Mesothelial cell of epicardium (in vitro differentiated cells): ENCODE measurements around the gene CLSTN2. TPM values are rescaled to one million over a fixed set of nuclear protein-coding genes. Genes with fewer than 3 reads are reported as not detected.

ENCODE experiments used
- DNase-seq, 2 experiments: peaks; one replicate each; pipeline ENCODE4 v3.0.0; 2021; ENCODE audit warnings: low spot score in 2 of 2; ENCODE audit not compliant: unreplicated experiment in 2 of 2
- H3K27ac Mint-ChIP-seq: 2 replicates; pipeline ENCODE4 v1.8.0; 2021; ENCODE audit warnings: mixed read lengths
- H3K27me3 Mint-ChIP-seq: 2 replicates; pipeline ENCODE4 v1.8.0; 2021; ENCODE audit warnings: low read depth, mixed read lengths
- H3K36me3 Mint-ChIP-seq: 2 replicates; pipeline ENCODE4 v1.8.0; 2021; ENCODE audit warnings: mixed read lengths
- H3K4me1 Mint-ChIP-seq: 2 replicates; pipeline ENCODE4 v1.8.0; 2021; ENCODE audit warnings: mixed read lengths
- H3K4me3 Mint-ChIP-seq: 2 replicates; pipeline ENCODE4 v1.8.0; 2021; ENCODE audit warnings: mild to moderate bottlenecking, moderate library complexity, mixed read lengths
- H3K9me3 Mint-ChIP-seq: 2 replicates; pipeline ENCODE4 v1.8.0; 2021; ENCODE audit warnings: mixed read lengths
- total RNA-seq: library from RNA; stranded (reverse); gene quantifications from 3 replicates; pipeline ENCODE4 v1.2.1, GENCODE V29; 2021
- TF ChIP-seq, protein P1 (sequence below): fragments of 200-600 bp; sonication (generic); IDR thresholded peaks from one replicate; pipeline ENCODE4 v1.5.0; 2021; ENCODE audit warnings: antibody characterized with exemption; ENCODE audit not compliant: unreplicated experiment

Gene CLSTN2
- total RNA-seq, 1 donor from 2014 or later: 18.2 TPM

DNA sequence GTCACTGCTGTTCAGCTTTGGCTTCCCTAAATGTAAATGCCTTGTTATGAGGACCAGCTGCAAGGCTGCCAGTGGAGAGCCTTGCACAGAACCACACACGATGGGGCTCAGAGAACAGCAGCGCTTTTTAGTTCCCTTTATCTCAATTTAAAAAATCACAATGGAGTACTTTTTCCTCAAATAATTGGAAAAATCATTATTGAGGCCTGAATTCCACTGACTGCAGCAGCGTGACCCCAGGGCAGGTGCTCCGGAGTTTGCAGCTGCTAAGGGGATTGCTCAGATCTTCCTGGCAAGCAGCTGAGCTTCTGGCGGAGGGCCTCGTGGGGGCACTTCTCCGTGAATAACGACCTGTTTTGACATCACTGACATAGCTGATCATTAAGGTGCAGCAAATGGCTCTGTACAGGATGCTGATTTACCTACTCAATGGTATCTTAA lies 497.3 kb downstream of the CLSTN2 start:
- no peaks in the 10 kb centered on the region for H3K9me3 Mint-ChIP-seq
- H3K27ac Mint-ChIP-seq: no peak overlapping the region
- DNase-seq: peak in 1 of 2 experiments; percentile 38
- no peak overlapping the region for H3K4me3 Mint-ChIP-seq
- TF ChIP-seq, protein P1, sequence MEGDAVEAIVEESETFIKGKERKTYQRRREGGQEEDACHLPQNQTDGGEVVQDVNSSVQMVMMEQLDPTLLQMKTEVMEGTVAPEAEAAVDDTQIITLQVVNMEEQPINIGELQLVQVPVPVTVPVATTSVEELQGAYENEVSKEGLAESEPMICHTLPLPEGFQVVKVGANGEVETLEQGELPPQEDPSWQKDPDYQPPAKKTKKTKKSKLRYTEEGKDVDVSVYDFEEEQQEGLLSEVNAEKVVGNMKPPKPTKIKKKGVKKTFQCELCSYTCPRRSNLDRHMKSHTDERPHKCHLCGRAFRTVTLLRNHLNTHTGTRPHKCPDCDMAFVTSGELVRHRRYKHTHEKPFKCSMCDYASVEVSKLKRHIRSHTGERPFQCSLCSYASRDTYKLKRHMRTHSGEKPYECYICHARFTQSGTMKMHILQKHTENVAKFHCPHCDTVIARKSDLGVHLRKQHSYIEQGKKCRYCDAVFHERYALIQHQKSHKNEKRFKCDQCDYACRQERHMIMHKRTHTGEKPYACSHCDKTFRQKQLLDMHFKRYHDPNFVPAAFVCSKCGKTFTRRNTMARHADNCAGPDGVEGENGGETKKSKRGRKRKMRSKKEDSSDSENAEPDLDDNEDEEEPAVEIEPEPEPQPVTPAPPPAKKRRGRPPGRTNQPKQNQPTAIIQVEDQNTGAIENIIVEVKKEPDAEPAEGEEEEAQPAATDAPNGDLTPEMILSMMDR: no peak
- H3K27me3 Mint-ChIP-seq: no peaks in the 10 kb centered on the region
- peaks cover 12% of the 10 kb centered on the region for H3K4me1 Mint-ChIP-seq
- H3K36me3 Mint-ChIP-seq: no peaks in the 10 kb centered on the region

DNA sequence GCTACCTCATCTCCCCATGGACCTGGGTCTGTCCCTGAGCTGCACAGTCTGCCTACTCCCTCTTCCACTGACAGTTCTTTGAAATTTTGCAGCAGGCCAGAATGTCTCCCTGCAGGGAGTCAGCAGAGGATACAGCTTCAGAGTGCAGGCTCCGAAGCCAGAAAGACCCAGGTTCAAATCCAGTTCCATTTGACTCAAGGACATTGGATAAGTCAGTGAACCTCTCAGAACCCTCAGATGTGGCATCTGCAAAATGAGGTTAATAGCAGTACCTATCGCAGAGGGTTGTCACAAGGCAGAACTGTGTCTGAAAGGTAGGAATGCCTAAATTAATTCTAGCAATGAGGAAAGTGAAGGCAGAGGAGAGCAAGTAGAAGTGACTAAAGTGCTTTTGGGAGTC lies 498.4 kb downstream of the CLSTN2 start:
- TF ChIP-seq, protein P1: no peak
- Mint-ChIP-seq H3K27me3 (no peaks in the 10 kb centered on the region), H3K4me3 (no peak overlapping the region), H3K9me3 (no peaks in the 10 kb centered on the region), H3K4me1 (peaks cover 12% of the 10 kb centered on the region), H3K27ac (no peak overlapping the region), H3K36me3 (no peaks in the 10 kb centered on the region)
- DNase-seq: no peak

DNA sequence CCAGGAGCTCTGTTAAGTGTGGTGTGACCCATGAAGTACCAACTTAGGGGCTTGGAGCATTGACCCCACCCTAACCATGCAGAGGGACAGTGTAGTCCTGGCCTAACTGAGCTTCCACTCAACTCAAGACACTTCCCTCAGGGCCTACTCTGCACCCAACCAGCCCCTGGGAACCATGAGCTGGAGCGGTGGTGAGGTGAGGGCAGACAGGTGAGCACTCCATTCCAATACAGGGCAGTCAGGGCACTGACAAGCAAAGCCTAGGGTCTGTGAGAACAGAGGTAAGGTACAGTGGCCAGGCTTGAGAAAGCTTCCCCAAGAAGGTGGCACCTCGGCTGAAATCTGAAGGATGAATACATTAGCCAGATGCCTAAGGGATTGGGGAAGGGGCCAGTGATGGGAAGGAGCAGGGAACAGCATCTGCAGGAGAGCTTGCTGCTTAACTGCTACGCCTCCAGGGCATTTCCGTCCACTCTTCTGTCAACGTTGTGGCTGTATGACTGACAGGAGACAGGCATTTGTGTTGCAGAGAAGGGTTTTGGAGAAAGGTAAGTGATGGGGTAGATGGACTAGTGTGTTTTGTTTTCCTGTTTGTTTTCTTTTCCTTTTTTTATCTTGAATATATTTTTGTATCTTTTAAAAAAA lies 499.4 kb downstream of the CLSTN2 start:
- Mint-ChIP-seq H3K9me3 (no peaks in the 10 kb centered on the region), H3K4me3 (no peak overlapping the region), H3K27ac (no peak overlapping the region), H3K36me3 (no peaks in the 10 kb centered on the region), H3K4me1 (peaks cover 12% of the 10 kb centered on the region), H3K27me3 (no peaks in the 10 kb centered on the region)
- TF ChIP-seq, protein P1: no peak
- DNase-seq: no peak

DNA sequence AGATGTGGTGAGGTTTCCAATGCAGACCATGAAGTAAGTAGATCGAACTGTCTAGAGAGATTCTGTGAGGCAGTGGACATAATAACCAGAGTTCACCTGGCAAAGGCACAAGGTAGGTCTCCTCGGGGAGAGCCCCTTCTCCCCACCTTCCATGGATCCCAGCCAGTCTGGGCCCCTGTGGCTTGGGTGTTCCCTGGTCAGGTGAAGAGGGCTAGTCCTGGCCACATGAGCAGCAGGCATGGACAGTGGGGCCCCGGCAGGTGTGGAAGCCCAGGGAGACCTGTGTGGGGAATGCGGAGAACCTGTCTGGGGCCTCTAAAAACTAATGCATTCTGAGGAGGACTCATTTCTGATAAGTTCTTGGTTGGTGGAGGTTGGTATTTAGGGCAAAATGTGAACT lies 501.4 kb downstream of the CLSTN2 start:
- no peaks in the 10 kb centered on the region for H3K9me3 Mint-ChIP-seq
- no peak overlapping the region for H3K4me3 Mint-ChIP-seq
- H3K36me3 Mint-ChIP-seq: no peaks in the 10 kb centered on the region
- TF ChIP-seq, protein P1: no peak
- no peak for DNase-seq
- H3K27ac Mint-ChIP-seq: no peak overlapping the region
- no peaks in the 10 kb centered on the region for H3K27me3 Mint-ChIP-seq
- peaks cover 12% of the 10 kb centered on the region for H3K4me1 Mint-ChIP-seq

DNA sequence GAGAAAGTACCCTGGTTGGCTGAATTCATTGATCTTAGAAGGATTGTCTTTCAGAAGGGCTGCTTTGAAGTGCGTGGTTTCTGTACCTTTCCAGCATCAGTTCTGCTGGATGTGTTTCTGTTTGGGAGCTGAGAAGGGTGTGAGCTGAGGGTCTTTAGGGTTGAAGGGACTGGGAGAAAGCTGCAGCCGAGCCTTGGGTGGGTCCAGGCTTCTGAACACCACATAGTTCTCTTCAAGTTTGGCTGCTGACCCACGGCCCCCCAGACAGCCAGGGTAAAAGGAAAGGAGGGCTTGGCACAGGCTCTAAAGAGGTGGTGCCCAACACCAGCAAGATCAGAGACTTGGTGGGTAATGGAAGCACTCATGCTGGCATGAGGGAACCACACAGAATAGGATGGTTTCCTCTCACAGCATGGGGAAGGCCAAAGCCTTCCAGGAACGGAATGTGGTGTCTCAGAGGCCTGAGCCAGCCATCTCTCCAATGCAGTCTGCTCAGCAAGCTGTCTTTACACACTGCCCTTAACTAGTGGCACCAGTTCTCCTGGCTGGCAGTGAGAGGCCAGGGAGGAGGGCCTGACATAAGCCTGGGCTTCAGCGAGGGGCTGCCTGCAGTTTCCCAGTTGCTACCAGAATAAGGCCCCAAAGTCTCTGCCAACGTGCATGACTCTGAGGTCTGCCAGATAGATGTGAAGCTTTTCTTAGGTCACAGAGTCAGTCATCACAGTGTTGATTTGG lies 503.9 kb downstream of the CLSTN2 start:
- peaks cover 1% of the 10 kb centered on the region for H3K4me1 Mint-ChIP-seq
- no peaks in the 10 kb centered on the region for H3K9me3 Mint-ChIP-seq
- H3K27ac Mint-ChIP-seq: no peak overlapping the region
- no peaks in the 10 kb centered on the region for H3K36me3 Mint-ChIP-seq
- TF ChIP-seq, protein P1: no peak
- DNase-seq: no peak
- no peaks in the 10 kb centered on the region for H3K27me3 Mint-ChIP-seq
- no peak overlapping the region for H3K4me3 Mint-ChIP-seq
